Caco-2 (cell line): ENCODE measurements around the gene ANKRD44. TPM values are rescaled to one million over a fixed set of nuclear protein-coding genes. Genes with fewer than 3 reads are reported as not detected.

Experiments used
- BruUV-seq: library from RNA; stranded (reverse); fragments of 400-500 nt; replicated peaks from 2 replicates; lab custom pipeline; 2021; lab: Mats Ljungman, UMichigan
- CTCF ChIA-PET: fragments of 300-600 bp; sonication (Branson Sonifier 250); formaldehyde crosslinking; loops from one replicate; lab custom pipeline; 2022; ENCODE audit warnings: antibody characterized with exemption; lab: Charles Lee
- POLR2A ChIA-PET: fragments of 300-600 bp; sonication (Branson Sonifier 250); formaldehyde crosslinking; loops from one replicate; lab custom pipeline; 2022; ENCODE audit warnings: antibody characterized with exemption; lab: Charles Lee
- DNase-seq, 2 experiments: peaks; one replicate each; pipeline versions ENCODE4 v3.0.0 to v3.0.0-alpha.2; 2020 to 2022
- H3K27me3 ChIP-seq: replicated peaks from 2 replicates; pipeline ENCODE4 v1.6.0; 2011; ENCODE audit warnings: low read length; ENCODE audit not compliant: control insufficient read depth, insufficient read depth
- H3K36me3 ChIP-seq: 2 replicates; pipeline ENCODE4 v1.5.1; 2011; ENCODE audit warnings: low read length; ENCODE audit not compliant: control insufficient read depth, insufficient read depth
- H3K4me1 ChIP-seq: fragments of 250-450 bp; sonication (Bioruptor Pico); 2 replicates; pipeline ENCODE4 v1.5.1; 2020; ENCODE audit warnings: mild to moderate bottlenecking
- H3K4me3 ChIP-seq: 2 replicates; pipeline ENCODE4 v1.5.1; 2011; ENCODE audit warnings: low read depth, mild to moderate bottlenecking, control low read depth, low read length
- H3K9me3 ChIP-seq: fragments of 250-450 bp; sonication (Bioruptor Pico); 2 replicates; pipeline ENCODE4 v1.5.1; 2020; ENCODE audit warnings: mild to moderate bottlenecking, moderate library complexity
- H3K27ac Mint-ChIP-seq: one replicate; pipeline ENCODE4 v1.8.0; 2022; ENCODE audit warnings: mixed read lengths; ENCODE audit not compliant: unreplicated experiment
- H3K27me3 Mint-ChIP-seq: one replicate; pipeline ENCODE4 v1.8.0; 2022; ENCODE audit warnings: mixed read lengths; ENCODE audit not compliant: insufficient read depth, unreplicated experiment
- H3K36me3 Mint-ChIP-seq: one replicate; pipeline ENCODE4 v1.8.0; 2022; ENCODE audit warnings: mild to moderate bottlenecking, mixed read lengths; ENCODE audit not compliant: insufficient read depth, unreplicated experiment
- H3K4me1 Mint-ChIP-seq: one replicate; pipeline ENCODE4 v1.8.0; 2022; ENCODE audit warnings: low read depth, mixed read lengths; ENCODE audit not compliant: unreplicated experiment
- H3K4me3 Mint-ChIP-seq: one replicate; pipeline ENCODE4 v1.8.0; 2022; ENCODE audit warnings: mild to moderate bottlenecking, moderate library complexity, mixed read lengths; ENCODE audit not compliant: unreplicated experiment
- H3K9me3 Mint-ChIP-seq: one replicate; pipeline ENCODE4 v1.8.0; 2022; ENCODE audit warnings: mixed read lengths; ENCODE audit not compliant: unreplicated experiment
- CTCF ChIP-seq, 2 experiments: fragments of 200-600 bp in 1 of 2; IDR thresholded peaks; 1 replicate in 1 of 2; 2 replicates in 1 of 2; pipeline versions ENCODE4 v1.5.1 to v1.8.0; 2011 to 2022; ENCODE audit warnings: antibody characterized with exemption in 1 of 2, control low read depth in 1 of 2, inconsistent platforms in 1 of 2, low read depth in 1 of 2, low read length in 1 of 2, mild to moderate bottlenecking in 1 of 2, moderate library complexity in 1 of 2; ENCODE audit not compliant: insufficient read depth in 1 of 2, severe bottlenecking in 1 of 2, unreplicated experiment in 1 of 2
- intact Hi-C: fragments of 100-400 bp; cut with micrococcal nuclease; formaldehyde crosslinking; loops from one replicate; pipeline ENCODE4 v1.10.0; 2022; ENCODE audit not compliant: unreplicated experiment
- total RNA-seq: library from RNA; stranded (reverse); gene quantifications from 2 replicates; pipeline ENCODE4 v1.2.3, GENCODE V29; 2022

Gene ANKRD44
- total RNA-seq, 1 experiment from 2014 or later = 1.0 TPM

- BruUV-seq = no TSS peak
- CTCF ChIA-PET = no interaction called here
- no peak overlapping the region for H3K4me3 ChIP-seq
- Mint-ChIP-seq H3K27ac (no peak overlapping the region), H3K9me3 (no peaks in the 10 kb centered on the region), H3K36me3 (no peaks in the 10 kb centered on the region), H3K4me3 (no peak overlapping the region), H3K4me1 (no peaks in the 10 kb centered on the region), H3K27me3 (peaks cover 11% of the 10 kb centered on the region)
- no peak for DNase-seq
- no peaks in the 10 kb centered on the region for H3K27me3 ChIP-seq
- TF ChIP-seq CTCF (IDR thresholded peaks at IDR 0.05; ENCODE audit: insufficient read depth in 1 of 2, low read depth in 1 of 2, low read length in 1 of 2, severe bottlenecking in 1 of 2, unreplicated experiment in 1 of 2) = no peak
- no peaks in the 10 kb centered on the region for H3K36me3 ChIP-seq
- H3K4me1 ChIP-seq = no peaks in the 10 kb centered on the region
- POLR2A ChIA-PET = no interaction called here
- no peaks in the 10 kb centered on the region for H3K9me3 ChIP-seq
- intact Hi-C loops = no loop called here
These were observed 302.6 kb downstream of the ANKRD44 start for GRCh38 chr2:197007716-197008628.

GRCh38 chr2:197001921-197002320, 308.7 kb downstream of the ANKRD44 start:
- TF ChIP-seq CTCF (IDR thresholded peaks at IDR 0.05; ENCODE audit: insufficient read depth in 1 of 2, low read depth in 1 of 2, low read length in 1 of 2, severe bottlenecking in 1 of 2, unreplicated experiment in 1 of 2) = no peak
- intact Hi-C loops = no loop called here
- DNase-seq = no peak
- ChIA-PET CTCF (no interaction called here), POLR2A (no interaction called here)
- no peaks in the 10 kb centered on the region for H3K27me3 Mint-ChIP-seq
- no peak overlapping the region for H3K27ac Mint-ChIP-seq
- H3K4me1 Mint-ChIP-seq = no peaks in the 10 kb centered on the region
- Histone ChIP-seq H3K4me3 (no peak overlapping the region), H3K36me3 (no peaks in the 10 kb centered on the region), H3K9me3 (no peaks in the 10 kb centered on the region), H3K4me1 (no peaks in the 10 kb centered on the region), H3K27me3 (no peaks in the 10 kb centered on the region)
- H3K36me3 Mint-ChIP-seq = no peaks in the 10 kb centered on the region
- BruUV-seq = no TSS peak
- no peaks in the 10 kb centered on the region for H3K9me3 Mint-ChIP-seq
- H3K4me3 Mint-ChIP-seq = no peak overlapping the region

DNA sequence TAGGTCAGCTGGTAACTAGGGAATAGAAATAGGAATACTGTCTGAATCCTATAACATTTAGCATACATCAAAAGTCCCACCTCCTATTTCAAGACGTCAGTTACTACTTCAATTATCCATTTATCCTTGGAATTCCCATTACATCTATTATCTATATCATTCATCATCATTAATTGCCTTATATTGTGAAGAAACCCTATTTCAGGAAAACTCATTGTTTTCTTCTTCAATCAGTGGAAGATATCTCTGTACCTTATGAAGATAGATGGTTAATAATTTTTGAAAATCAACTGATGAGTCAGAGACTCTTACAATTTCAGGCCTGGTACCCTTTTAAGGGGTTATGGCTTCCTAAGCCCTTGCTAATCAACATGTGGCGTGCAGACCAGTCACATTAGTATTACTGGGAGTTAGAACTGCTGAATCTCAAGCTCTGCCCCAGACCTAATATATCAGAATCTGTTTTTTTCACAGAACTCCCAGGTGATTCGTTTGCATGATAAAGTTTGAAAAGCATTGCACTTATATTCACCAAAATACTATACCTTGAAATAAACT, 314.7 kb downstream of the ANKRD44 start:
- H3K9me3 ChIP-seq = no peaks in the 10 kb centered on the region
- H3K4me3 Mint-ChIP-seq = no peak overlapping the region
- no peak for DNase-seq
- no peak overlapping the region for H3K27ac Mint-ChIP-seq
- POLR2A ChIA-PET = no interaction called here
- no peaks in the 10 kb centered on the region for H3K4me1 Mint-ChIP-seq
- H3K4me3 ChIP-seq = no peak overlapping the region
- no peaks in the 10 kb centered on the region for H3K36me3 ChIP-seq
- no peaks in the 10 kb centered on the region for H3K4me1 ChIP-seq
- no peaks in the 10 kb centered on the region for H3K36me3 Mint-ChIP-seq
- H3K27me3 Mint-ChIP-seq = no peaks in the 10 kb centered on the region
- CTCF ChIA-PET = no interaction called here
- H3K9me3 Mint-ChIP-seq = no peaks in the 10 kb centered on the region
- intact Hi-C loops = no loop called here
- BruUV-seq = no TSS peak
- no peaks in the 10 kb centered on the region for H3K27me3 ChIP-seq
- TF ChIP-seq CTCF (IDR thresholded peaks at IDR 0.05; ENCODE audit: insufficient read depth in 1 of 2, low read depth in 1 of 2, low read length in 1 of 2, severe bottlenecking in 1 of 2, unreplicated experiment in 1 of 2) = no peak
